Smooth muscle cell (in vitro differentiated cells): ENCODE measurements around the gene DMD. TPM values are rescaled to one million over a fixed set of nuclear protein-coding genes. Genes with fewer than 3 reads are reported as not detected.

ENCODE experiments used
- DNase-seq: peaks from one replicate; lab custom pipeline; 2025; ENCODE audit not compliant: unreplicated experiment; lab: John Stamatoyannopoulos, UW
- H2AFZ ChIP-seq: fragments of 200-600 bp; sonication (generic); 2 replicates; pipeline ENCODE4 v1.6.0; 2016; ENCODE audit warnings: antibody characterized with exemption, low read depth, mild to moderate bottlenecking
- H3F3A ChIP-seq: fragments of 200-600 bp; sonication (generic); 2 replicates; pipeline ENCODE4 v1.6.0; 2017; ENCODE audit warnings: antibody characterized with exemption, low read depth
- H3K27ac ChIP-seq: fragments of 200-600 bp; sonication (generic); 2 replicates; pipeline ENCODE4 v1.5.1; 2016; ENCODE audit warnings: low read depth, mild to moderate bottlenecking
- H3K27me3 ChIP-seq: fragments of 200-600 bp; sonication (generic); 2 replicates; pipeline ENCODE4 v1.6.1; 2016; ENCODE audit warnings: low read depth, mild to moderate bottlenecking
- H3K36me3 ChIP-seq: fragments of 200-600 bp; sonication (generic); 2 replicates; pipeline ENCODE4 v1.5.1; 2016; ENCODE audit warnings: low read depth
- H3K4me1 ChIP-seq: fragments of 200-600 bp; sonication (generic); 2 replicates; pipeline ENCODE4 v1.5.1; 2016; ENCODE audit warnings: low read depth
- H3K4me2 ChIP-seq: fragments of 200-600 bp; sonication (generic); 2 replicates; pipeline ENCODE4 v1.6.0; 2016; ENCODE audit warnings: mild to moderate bottlenecking
- H3K4me3 ChIP-seq: fragments of 200-600 bp; sonication (generic); 2 replicates; pipeline ENCODE4 v1.5.1; 2016; ENCODE audit warnings: mild to moderate bottlenecking
- H3K79me2 ChIP-seq: fragments of 200-600 bp; sonication (generic); 2 replicates; pipeline ENCODE4 v1.6.0; 2016; ENCODE audit warnings: low read depth, mild to moderate bottlenecking
- H3K9ac ChIP-seq: fragments of 200-600 bp; sonication (generic); 2 replicates; pipeline ENCODE4 v1.6.0; 2016; ENCODE audit warnings: low read depth
- H3K9me3 ChIP-seq: fragments of 200-600 bp; sonication (generic); replicated peaks from 2 replicates; pipeline ENCODE4 v1.5.1; 2016; ENCODE audit warnings: low read depth
- H4K20me1 ChIP-seq: fragments of 200-600 bp; sonication (generic); 2 replicates; pipeline ENCODE4 v1.6.0; 2016; ENCODE audit warnings: low read depth
- CTCF ChIP-seq: fragments of 200-600 bp; sonication (generic); IDR thresholded peaks from 2 replicates; pipeline ENCODE4 v1.5.1; 2017; ENCODE audit warnings: borderline replicate concordance, mild to moderate bottlenecking, antibody characterized with exemption; ENCODE audit not compliant: insufficient read depth, poor library complexity, severe bottlenecking
- WGBS: methylation state at CpG from one replicate; pipeline ENCODE4 v1.1.7; 2016; ENCODE audit warnings: low lambda C conversion rate; 5-methylcytosine and 5-hydroxymethylcytosine counted together
- polyA plus RNA-seq: library from polyadenylated mRNA; unstranded; fragments of >200 nt; fragmentation: Nextera tagmentation; extraction: Ambion mirVana; gene quantifications from 2 replicates; pipeline ENCODE4 v1.2.1, GENCODE V29; 2016
- total RNA-seq: library from RNA; depleted of rRNA; stranded (reverse); fragments of >200 nt; gene quantifications from 2 replicates; pipeline ENCODE4 v1.2.3, GENCODE V29; 2014

DMD gene
- total and polyA plus RNA-seq, 2 experiments from 2014 or later, result 12.3 to 12.6 TPM

- no peaks in the 10 kb centered on the region for H3K4me1 ChIP-seq
- no peaks in the 10 kb centered on the region for H3K36me3 ChIP-seq
- H3K27ac ChIP-seq, result no peak overlapping the region
- H2AFZ ChIP-seq, result no peak overlapping the region
- H3K79me2 ChIP-seq, result no peaks in the 10 kb centered on the region
- no peaks in the 10 kb centered on the region for H4K20me1 ChIP-seq
- TF ChIP-seq CTCF, result no peak
- no peak overlapping the region for H3K4me2 ChIP-seq
- H3K4me3 ChIP-seq, result no peak overlapping the region
- H3F3A ChIP-seq, result no peaks in the 10 kb centered on the region
- H3K9me3 ChIP-seq, result no peaks in the 10 kb centered on the region
- WGBS, result 71% methylated on average over 4 of the region's 4 CpGs
- no peak overlapping the region for H3K9ac ChIP-seq
- no peaks in the 10 kb centered on the region for H3K27me3 ChIP-seq
- no peak for DNase-seq
Observed at GRCh38 chrX:32010212-32010611, 1201.1 kb downstream of the DMD start.

GRCh38 chrX:31993637-31994036 lies 1217.7 kb downstream of the DMD start:
- DNase-seq, result no peak
- H3K27me3 ChIP-seq, result no peaks in the 10 kb centered on the region
- H4K20me1 ChIP-seq, result no peaks in the 10 kb centered on the region
- no peaks in the 10 kb centered on the region for H3K9me3 ChIP-seq
- H3K4me3 ChIP-seq, result no peak overlapping the region
- no peaks in the 10 kb centered on the region for H3F3A ChIP-seq
- peak overlapping the region; percentile 50 for H2AFZ ChIP-seq
- no peak overlapping the region for H3K4me2 ChIP-seq
- TF ChIP-seq CTCF, result no peak
- no peak overlapping the region for H3K27ac ChIP-seq
- WGBS, result 58% methylated on average over 4 of the region's 4 CpGs
- H3K4me1 ChIP-seq, result no peaks in the 10 kb centered on the region
- H3K79me2 ChIP-seq, result no peaks in the 10 kb centered on the region
- no peaks in the 10 kb centered on the region for H3K36me3 ChIP-seq
- H3K9ac ChIP-seq, result no peak overlapping the region

- no peak overlapping the region for H2AFZ ChIP-seq
- TF ChIP-seq CTCF, result no peak
- no peak for DNase-seq
- H3K4me1 ChIP-seq, result no peaks in the 10 kb centered on the region
- no peaks in the 10 kb centered on the region for H3F3A ChIP-seq
- no peaks in the 10 kb centered on the region for H3K79me2 ChIP-seq
- no peaks in the 10 kb centered on the region for H4K20me1 ChIP-seq
- no peak overlapping the region for H3K4me3 ChIP-seq
- H3K36me3 ChIP-seq, result no peaks in the 10 kb centered on the region
- no peak overlapping the region for H3K4me2 ChIP-seq
- no peak overlapping the region for H3K9ac ChIP-seq
- no peaks in the 10 kb centered on the region for H3K27me3 ChIP-seq
- H3K27ac ChIP-seq, result no peak overlapping the region
- H3K9me3 ChIP-seq, result no peaks in the 10 kb centered on the region
- WGBS, result 78% methylated on average over 5 of the region's 5 CpGs
Observed at GRCh38 chrX:31988975-31989374, 1222.4 kb downstream of the DMD start.

- WGBS, result 67% methylated on average over 7 of the region's 7 CpGs
- H3K4me1 ChIP-seq, result no peaks in the 10 kb centered on the region
- H3K36me3 ChIP-seq, result no peaks in the 10 kb centered on the region
- no peaks in the 10 kb centered on the region for H3K79me2 ChIP-seq
- no peak for TF ChIP-seq CTCF
- H3K27ac ChIP-seq, result no peak overlapping the region
- H3K4me2 ChIP-seq, result no peak overlapping the region
- no peak for DNase-seq
- H3K27me3 ChIP-seq, result no peaks in the 10 kb centered on the region
- no peak overlapping the region for H2AFZ ChIP-seq
- H3K4me3 ChIP-seq, result no peak overlapping the region
- no peaks in the 10 kb centered on the region for H4K20me1 ChIP-seq
- H3K9ac ChIP-seq, result no peak overlapping the region
- no peaks in the 10 kb centered on the region for H3K9me3 ChIP-seq
- no peaks in the 10 kb centered on the region for H3F3A ChIP-seq
Observed at GRCh38 chrX:31981546-31982062, 1229.7 kb downstream of the DMD start.
